ENCODE measurements around the gene COL11A2. TPM values are rescaled to one million over a fixed set of nuclear protein-coding genes. Genes with fewer than 3 reads are reported as not detected.
A peak's percentile ranks its signal among the peaks of the same experiment; 100 is the strongest.

Gene COL11A2
- total and polyA plus RNA-seq, 2 of the 13 experiments (the other 11 are each of a cell fraction or from before 2014, with no cell fraction given) = 0.55 TPM

- no peak for FAIRE-seq
- Histone ChIP-seq H3K36me3 (replicated peaks in 1 of 2; ENCODE audit: control insufficient read depth in 1 of 2, insufficient read depth in 2 of 2, low read length in 2 of 2) (peaks cover 12 to 33% of the 10 kb centered on the region in 2 experiments), H3K27me3 (ENCODE audit: control insufficient read depth in 1 of 2, insufficient read depth in 2 of 2, low read length in 2 of 2) (peaks cover 0 to 3% of the 10 kb centered on the region in 2 experiments; a peak in 1 of 5 replicates), H3K79me2 (ENCODE audit: insufficient read depth, low read length) (peaks cover 35% of the 10 kb centered on the region), H3K9me3 (ENCODE audit: low read length) (no peaks in the 10 kb centered on the region), H4K20me1 (ENCODE audit: insufficient read depth, low read length) (peaks cover 13% of the 10 kb centered on the region; the same call in 1 of the 2 replicates), H3K27ac (ENCODE audit: extremely low read length, insufficient read depth, low read length) (peak overlapping the region; percentile 75), H3K4me2 (ENCODE audit: low read depth, low read length) (peak overlapping the region; percentile 90; the same call in 1 of the 2 replicates), H3K9ac (ENCODE audit: insufficient read depth, low read depth, low read length) (no peak overlapping the region), H3K4me1 (ENCODE audit: insufficient read depth, low read length) (peaks cover 70% of the 10 kb centered on the region), H2AFZ (ENCODE audit: low read length) (no peak overlapping the region), H3K4me3 (replicated peaks in 1 of 3; ENCODE audit: insufficient read depth in 1 of 3, low read depth in 2 of 3, low read length in 3 of 3) (no peak overlapping the region; a peak in 1 of 6 replicates)
- intact Hi-C loops (cut with micrococcal nuclease; ENCODE audit: unreplicated experiment) = no loop called here
- in situ Hi-C loops (cut with HindIII; ENCODE audit: extremely low pct_ligation_motif_present, low pct_unique_long_range_greater_than_20kb) = loop anchor here (10.0 kb wide), 1 partner anchor 209 kb away; the partner anchor contains the start of genes CUTA and PHF1
- POLR2A ChIA-PET = interaction anchor here (2.0 to 2.2 kb wide), 2 partner anchors 65 to 235 kb away, joined by 10 read pairs; partner anchors contain the start of genes RPS18 and VPS52
- BruUV-seq (replicated peaks) = no TSS peak
- WGBS (ENCODE audit: low lambda C conversion rate) = 93% methylated on average over 3 of the region's 3 CpGs
- DNase-seq (ENCODE audit: low spot score) = no peak
- ATAC-seq = no peak
- CTCF ChIA-PET (ENCODE audit: low intra/inter-chr PET ratio, low total read pairs) = no interaction called here
- no peak for TF ChIP-seq THYN1 (CRISPR knock-in tag; IDR thresholded peaks at IDR 0.05; ENCODE audit: borderline replicate concordance, low read depth)
- TF ChIP-seq, protein P1, sequence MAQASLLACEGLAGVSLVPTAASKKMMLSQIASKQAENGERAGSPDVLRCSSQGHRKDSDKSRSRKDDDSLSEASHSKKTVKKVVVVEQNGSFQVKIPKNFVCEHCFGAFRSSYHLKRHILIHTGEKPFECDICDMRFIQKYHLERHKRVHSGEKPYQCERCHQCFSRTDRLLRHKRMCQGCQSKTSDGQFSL (CRISPR knock-in tag; IDR thresholded peaks at IDR 0.05) = peak; percentile 81
- no peak for TF ChIP-seq POLR2AphosphoS5 (IDR thresholded peaks at IDR 0.05; ENCODE audit: low read depth, low read length)
- TF ChIP-seq, protein P2, sequence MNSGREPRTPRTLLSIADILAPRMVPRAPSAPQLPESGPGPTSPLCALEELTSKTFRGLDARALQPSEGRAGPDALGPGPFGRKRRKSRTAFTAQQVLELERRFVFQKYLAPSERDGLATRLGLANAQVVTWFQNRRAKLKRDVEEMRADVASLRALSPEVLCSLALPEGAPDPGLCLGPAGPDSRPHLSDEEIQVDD (CRISPR knock-in tag; IDR thresholded peaks at IDR 0.05; ENCODE audit: borderline replicate concordance) = no peak
- no peak for TF ChIP-seq SALL1 (CRISPR knock-in tag; IDR thresholded peaks at IDR 0.05)
- 0 out of 2 replicates have a peak, but pooled peaks have one; percentile 34 for TF ChIP-seq ZNF709 (CRISPR knock-in tag; IDR thresholded peaks at IDR 0.05)
- no peak for TF ChIP-seq POLR2AphosphoS2 (IDR thresholded peaks at IDR 0.05; ENCODE audit: low read depth, low read length)
- TF ChIP-seq ARNTL (CRISPR knock-in tag; IDR thresholded peaks at IDR 0.05) = no peak
- TF ChIP-seq ZNF30 (CRISPR knock-in tag; IDR thresholded peaks at IDR 0.05) = no peak
- TF ChIP-seq ZNF101 (CRISPR knock-in tag; IDR thresholded peaks at IDR 0.05; ENCODE audit: borderline replicate concordance, low read depth) = no peak
- TF ChIP-seq MEF2D (CRISPR knock-in tag; IDR thresholded peaks at IDR 0.05) = no peak
- TF ChIP-seq SP4 (CRISPR knock-in tag; IDR thresholded peaks at IDR 0.05) = 0 out of 2 replicates have a peak, but pooled peaks have one; percentile 17
- TF ChIP-seq, protein P3, sequence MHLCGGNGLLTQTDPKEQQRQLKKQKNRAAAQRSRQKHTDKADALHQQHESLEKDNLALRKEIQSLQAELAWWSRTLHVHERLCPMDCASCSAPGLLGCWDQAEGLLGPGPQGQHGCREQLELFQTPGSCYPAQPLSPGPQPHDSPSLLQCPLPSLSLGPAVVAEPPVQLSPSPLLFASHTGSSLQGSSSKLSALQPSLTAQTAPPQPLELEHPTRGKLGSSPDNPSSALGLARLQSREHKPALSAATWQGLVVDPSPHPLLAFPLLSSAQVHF (CRISPR knock-in tag; IDR thresholded peaks at IDR 0.05) = no peak
- 0 out of 2 replicates have a peak, but pooled peaks have one; percentile 15 for TF ChIP-seq ZNF574 (CRISPR knock-in tag; IDR thresholded peaks at IDR 0.05)
- no peak for TF ChIP-seq HHEX (CRISPR knock-in tag; IDR thresholded peaks at IDR 0.05)
- TF ChIP-seq HNF4A (CRISPR knock-in tag; IDR thresholded peaks at IDR 0.05) = no peak
- no peak for TF ChIP-seq MIER2 (CRISPR knock-in tag; IDR thresholded peaks at IDR 0.05)
- TF ChIP-seq ZNF737 (CRISPR knock-in tag; IDR thresholded peaks at IDR 0.05; ENCODE audit: borderline replicate concordance) = no peak
- TF ChIP-seq ZNF556 (CRISPR knock-in tag; IDR thresholded peaks at IDR 0.05; ENCODE audit: borderline replicate concordance) = no peak
- TF ChIP-seq ZNF619 (CRISPR knock-in tag; IDR thresholded peaks at IDR 0.05) = no peak
- TF ChIP-seq CHD4 (IDR thresholded peaks at IDR 0.05; ENCODE audit: borderline replicate concordance, low read length) = no peak
These were observed 14.0 kb upstream of the COL11A2 start for GRCh38 chr6:33206027-33206863.
